ENCODE data around the gene TPST2.

DNA sequence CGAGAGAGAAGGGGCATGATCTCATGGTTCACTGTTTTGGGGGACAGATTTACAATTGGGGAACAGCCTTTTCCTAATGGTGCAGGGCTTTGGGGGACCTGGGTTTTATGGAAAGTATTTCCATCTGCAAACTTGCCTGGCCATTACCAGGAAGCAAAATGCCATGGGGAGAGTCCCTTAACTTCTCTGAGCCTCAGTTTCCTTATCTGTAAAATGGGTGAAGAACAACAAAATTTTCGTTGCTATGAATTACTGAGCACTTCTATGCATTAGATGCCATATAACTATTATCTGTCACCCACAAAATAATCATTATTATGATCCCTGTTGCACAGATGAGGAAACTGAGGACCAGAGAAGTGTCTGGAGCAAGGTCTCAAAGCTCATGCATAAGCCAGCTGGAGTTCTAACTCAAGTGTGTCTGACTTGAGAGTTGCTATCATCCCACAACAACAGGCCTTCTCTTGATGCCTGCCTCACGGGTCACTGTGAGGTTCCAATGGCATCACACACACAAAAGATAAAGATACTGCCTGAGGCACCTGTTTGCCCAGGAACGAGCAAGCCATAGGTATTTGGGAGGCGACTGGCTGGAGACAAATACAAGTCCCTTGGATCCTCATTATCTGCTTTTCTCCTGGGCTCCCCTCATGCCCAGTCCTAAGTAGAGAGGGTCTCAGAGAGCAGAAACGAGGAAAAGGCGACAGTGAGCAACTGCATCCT lies 15.8 kb downstream of the TPST2 start:
- TF ChIP-seq TAF1 (IDR thresholded peaks at IDR 0.05; ENCODE audit: low read depth, low read length), result no peak
- no peak for TF ChIP-seq POLR2AphosphoS5 (IDR thresholded peaks at IDR 0.05; ENCODE audit: low read depth, low read length)
- no peak for TF ChIP-seq POLR2A (IDR thresholded peaks at IDR 0.05; ENCODE audit: low read depth, low read length)
- no peak for TF ChIP-seq PAX5 (IDR thresholded peaks at IDR 0.05; ENCODE audit: insufficient read depth, low read length, severe bottlenecking)
- no peak for TF ChIP-seq SPI1 (IDR thresholded peaks at IDR 0.05; ENCODE audit: low read depth, low read length)
- TF ChIP-seq POU2F2 (IDR thresholded peaks at IDR 0.05; ENCODE audit: low read depth, low read length), result no peak
